ENCODE data around the gene FOXL3.

Gene FOXL3

DNA sequence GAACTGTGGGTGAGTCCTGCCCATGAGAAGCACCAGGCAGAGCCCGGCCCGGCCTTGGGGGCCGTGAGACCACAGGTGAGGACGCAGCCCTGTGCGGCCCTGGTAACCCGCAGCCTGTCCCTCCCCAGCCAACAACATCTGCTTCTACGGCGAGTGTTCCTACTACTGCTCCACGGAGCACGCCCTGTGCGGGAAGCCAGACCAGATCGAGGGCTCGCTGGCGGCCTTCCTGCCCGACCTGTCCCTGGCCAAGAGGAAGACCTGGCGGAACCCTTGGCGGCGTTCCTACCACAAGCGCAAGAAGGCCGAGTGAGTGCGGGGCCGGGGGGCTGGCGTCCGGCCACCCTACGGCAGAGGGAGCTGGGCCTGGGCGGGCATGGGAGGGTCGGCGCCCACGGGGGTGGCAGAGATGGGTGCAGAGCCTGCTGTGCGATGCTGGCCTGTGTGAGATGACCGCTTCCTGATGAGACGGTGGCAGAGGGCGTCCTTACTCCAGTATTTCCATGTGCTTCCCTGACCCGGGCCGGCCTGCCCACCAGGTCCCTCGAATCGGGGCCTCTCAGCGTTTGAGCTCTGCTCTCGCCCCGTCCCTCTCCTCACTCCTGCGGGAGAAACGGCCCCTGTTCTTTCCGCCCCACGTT is 34.1 kb upstream of the FOXL3 start:
- no peaks in the 10 kb centered on the region for H3K4me1 ChIP-seq (ENCODE audit: control insufficient read depth, insufficient read depth, low read length, poor library complexity, severe bottlenecking)
- no peak overlapping the region for H3K27ac ChIP-seq (ENCODE audit: low read depth, low read length, severe bottlenecking)
- peaks cover 10% of the 10 kb centered on the region for H3K36me3 ChIP-seq (ENCODE audit: control insufficient read depth, insufficient read depth, low read length)
- WGBS, 2 experiments (ENCODE audit: insufficient coverage in 2 of 2): 95% methylated on average over 35 to 42 of the region's 44 CpGs
- H3K4me3 ChIP-seq (ENCODE audit: extremely low read depth, insufficient read depth, low read length, poor library complexity, severe bottlenecking): no peak overlapping the region
- H3K9me3 ChIP-seq (ENCODE audit: control insufficient read depth, low read length): peaks cover 10% of the 10 kb centered on the region

DNA sequence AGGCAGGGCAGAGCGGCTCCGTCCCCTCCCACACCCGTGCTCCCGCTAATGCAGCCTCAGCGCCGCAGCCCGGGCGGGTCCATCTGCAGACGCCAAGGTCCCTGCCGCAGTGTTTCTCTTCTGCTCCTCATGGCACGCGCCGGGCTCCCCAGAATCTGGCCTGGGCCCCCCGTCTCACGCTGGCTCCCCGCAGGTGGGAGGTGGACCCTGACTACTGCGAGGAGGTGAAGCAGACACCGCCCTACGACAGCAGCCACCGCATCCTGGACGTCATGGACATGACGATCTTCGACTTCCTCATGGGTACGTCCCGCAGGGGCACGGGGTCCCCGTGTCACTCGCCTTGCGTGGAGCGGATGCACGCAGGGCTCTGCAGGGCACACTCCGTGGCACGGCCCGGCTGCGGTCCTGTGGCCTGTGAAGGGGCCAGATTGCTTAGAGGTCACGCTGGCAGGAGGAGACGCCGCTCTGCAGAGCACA is 33.5 kb upstream of the FOXL3 start:
- Histone ChIP-seq H3K9me3 (ENCODE audit: control insufficient read depth, low read length) (peaks cover 14% of the 10 kb centered on the region), H3K4me3 (ENCODE audit: extremely low read depth, insufficient read depth, low read length, poor library complexity, severe bottlenecking) (no peak overlapping the region), H3K27ac (ENCODE audit: low read depth, low read length, severe bottlenecking) (no peak overlapping the region), H3K36me3 (ENCODE audit: control insufficient read depth, insufficient read depth, low read length) (peaks cover 10% of the 10 kb centered on the region), H3K4me1 (ENCODE audit: control insufficient read depth, insufficient read depth, low read length, poor library complexity, severe bottlenecking) (no peaks in the 10 kb centered on the region)
- whole genome bisulfite sequencing, 2 experiments (ENCODE audit: insufficient coverage in 2 of 2): 92 to 98% methylated on average over 32 to 38 of the region's 38 CpGs

DNA sequence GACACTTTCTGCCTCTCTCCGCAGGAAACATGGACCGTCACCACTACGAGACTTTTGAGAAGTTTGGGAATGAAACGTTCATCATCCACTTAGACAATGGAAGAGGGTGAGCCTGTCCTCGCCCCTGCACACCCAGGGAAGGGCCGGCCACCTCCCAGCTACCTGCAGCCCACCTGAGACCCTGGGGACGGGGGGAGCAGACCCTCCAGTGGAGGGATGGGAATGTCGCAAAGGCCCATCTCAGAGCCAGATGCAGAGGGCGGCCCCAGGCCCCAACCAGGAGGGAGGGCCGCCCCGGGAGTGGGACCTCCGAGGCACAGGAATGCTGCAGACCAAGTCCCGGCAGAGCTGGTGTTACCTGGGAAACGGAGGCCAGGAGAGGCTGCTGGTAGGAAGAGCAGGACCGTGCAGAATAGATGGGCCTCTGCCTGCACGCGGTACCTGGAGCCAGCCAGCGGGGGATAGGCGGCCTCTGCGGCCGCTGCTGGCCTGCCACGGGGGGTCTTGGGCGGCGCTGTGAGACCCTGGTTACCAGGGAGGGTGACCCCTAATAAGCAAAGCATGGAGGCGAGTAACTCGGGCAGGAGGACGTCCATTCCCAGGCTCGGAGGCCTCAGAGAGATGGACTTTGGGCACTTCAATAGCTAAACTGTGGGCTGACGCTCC is 32.9 kb upstream of the FOXL3 start:
- H3K9me3 ChIP-seq (ENCODE audit: control insufficient read depth, low read length): peaks cover 20% of the 10 kb centered on the region
- H3K27ac ChIP-seq (ENCODE audit: low read depth, low read length, severe bottlenecking): no peak overlapping the region
- H3K4me3 ChIP-seq (ENCODE audit: extremely low read depth, insufficient read depth, low read length, poor library complexity, severe bottlenecking): no peak overlapping the region
- 95 to 96% methylated on average over 21 to 25 of the region's 29 CpGs for WGBS, 2 experiments (ENCODE audit: insufficient coverage in 2 of 2)
- peaks cover 10% of the 10 kb centered on the region for H3K36me3 ChIP-seq (ENCODE audit: control insufficient read depth, insufficient read depth, low read length)
- no peaks in the 10 kb centered on the region for H3K4me1 ChIP-seq (ENCODE audit: control insufficient read depth, insufficient read depth, low read length, poor library complexity, severe bottlenecking)

DNA sequence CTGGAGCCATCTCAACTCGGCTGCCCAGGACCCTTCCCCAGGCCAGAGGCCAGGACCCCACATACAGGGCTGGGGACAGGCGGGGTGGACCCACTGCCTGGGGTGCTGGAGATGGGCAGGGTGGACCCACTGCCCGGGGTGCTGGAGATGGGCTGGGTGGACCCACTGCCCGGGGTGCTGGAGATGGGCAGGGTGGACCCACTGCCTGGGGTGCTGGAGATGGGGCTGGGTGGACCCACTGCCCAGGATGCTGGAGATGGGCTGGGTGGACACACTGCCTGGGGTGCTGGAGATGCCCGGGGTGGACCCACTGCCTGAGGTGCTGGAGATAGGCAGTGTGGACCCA is 32.4 kb upstream of the FOXL3 start:
- no peak overlapping the region for H3K4me3 ChIP-seq (ENCODE audit: extremely low read depth, insufficient read depth, low read length, poor library complexity, severe bottlenecking)
- H3K9me3 ChIP-seq (ENCODE audit: control insufficient read depth, low read length): peaks cover 25% of the 10 kb centered on the region
- 88 to 100% methylated on average over 2 to 3 of the region's 5 CpGs for WGBS, 2 experiments (ENCODE audit: insufficient coverage in 2 of 2)
- H3K4me1 ChIP-seq (ENCODE audit: control insufficient read depth, insufficient read depth, low read length, poor library complexity, severe bottlenecking): no peaks in the 10 kb centered on the region
- no peak overlapping the region for H3K27ac ChIP-seq (ENCODE audit: low read depth, low read length, severe bottlenecking)
- H3K36me3 ChIP-seq (ENCODE audit: control insufficient read depth, insufficient read depth, low read length): peaks cover 10% of the 10 kb centered on the region

DNA sequence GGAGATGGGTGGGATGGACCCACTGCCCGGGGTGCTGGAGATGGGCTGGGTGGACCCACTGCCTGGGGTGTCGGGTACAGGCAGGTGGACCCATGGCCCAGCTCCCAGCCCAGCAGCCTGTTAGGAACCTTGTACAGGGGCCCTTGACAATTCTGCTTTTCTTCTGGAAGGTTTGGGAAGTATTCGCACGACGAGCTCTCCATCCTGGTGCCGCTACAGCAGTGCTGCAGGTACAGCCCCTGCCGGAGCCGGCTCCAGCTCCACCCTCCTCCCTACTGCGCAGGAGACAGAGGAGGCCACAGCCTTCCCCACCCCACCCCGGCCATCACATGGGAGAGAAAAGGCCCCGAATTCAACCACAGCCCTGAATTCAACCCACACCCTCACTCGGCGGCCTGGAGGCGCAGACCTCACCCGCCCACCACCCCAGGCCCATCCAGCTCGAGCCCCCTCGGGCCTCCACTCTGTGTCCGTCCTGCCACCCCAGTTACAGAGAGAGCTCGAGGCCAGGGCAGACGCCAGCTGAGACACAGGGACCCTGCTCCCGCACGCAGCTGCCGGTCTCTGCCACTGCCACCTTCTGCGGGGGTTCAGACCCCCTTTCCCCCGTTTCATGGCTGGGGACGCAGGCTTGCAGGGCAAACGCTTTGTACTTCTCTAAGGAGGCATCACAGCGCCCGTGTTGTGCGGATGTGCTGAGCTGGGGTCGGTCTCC is 31.3 kb upstream of the FOXL3 start:
- Histone ChIP-seq H3K27ac (ENCODE audit: low read depth, low read length, severe bottlenecking) (no peak overlapping the region), H3K4me3 (ENCODE audit: extremely low read depth, insufficient read depth, low read length, poor library complexity, severe bottlenecking) (no peak overlapping the region), H3K9me3 (ENCODE audit: control insufficient read depth, low read length) (peaks cover 27% of the 10 kb centered on the region), H3K36me3 (ENCODE audit: control insufficient read depth, insufficient read depth, low read length) (peaks cover 10% of the 10 kb centered on the region), H3K4me1 (ENCODE audit: control insufficient read depth, insufficient read depth, low read length, poor library complexity, severe bottlenecking) (no peaks in the 10 kb centered on the region)
- 93 to 95% methylated on average over 22 to 28 of the region's 31 CpGs for WGBS, 2 experiments (ENCODE audit: insufficient coverage in 2 of 2)

DNA sequence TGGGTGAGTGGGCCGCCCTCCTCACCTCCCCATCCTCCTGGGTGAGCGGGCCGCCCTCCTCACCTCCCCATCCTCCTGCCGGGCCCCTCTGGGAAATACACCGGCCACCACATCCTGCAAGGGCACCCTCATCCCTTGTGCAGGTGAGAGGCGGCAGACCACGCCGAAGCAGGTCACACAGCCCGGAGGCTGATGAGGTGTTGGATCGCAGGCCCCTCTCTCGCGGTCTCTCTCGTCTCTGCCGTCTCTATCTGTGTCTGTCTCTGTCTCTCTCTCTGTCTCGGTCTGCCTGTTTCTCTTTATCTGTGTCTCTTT is 30.8 kb upstream of the FOXL3 start:
- Histone ChIP-seq H3K36me3 (ENCODE audit: control insufficient read depth, insufficient read depth, low read length) (peaks cover 10% of the 10 kb centered on the region), H3K9me3 (ENCODE audit: control insufficient read depth, low read length) (peaks cover 27% of the 10 kb centered on the region), H3K27ac (ENCODE audit: low read depth, low read length, severe bottlenecking) (no peak overlapping the region), H3K4me1 (ENCODE audit: control insufficient read depth, insufficient read depth, low read length, poor library complexity, severe bottlenecking) (no peaks in the 10 kb centered on the region), H3K4me3 (ENCODE audit: extremely low read depth, insufficient read depth, low read length, poor library complexity, severe bottlenecking) (no peak overlapping the region)
- 88 to 91% methylated on average over 15 of the region's 15 CpGs for WGBS, 2 experiments (ENCODE audit: insufficient coverage in 2 of 2)

DNA sequence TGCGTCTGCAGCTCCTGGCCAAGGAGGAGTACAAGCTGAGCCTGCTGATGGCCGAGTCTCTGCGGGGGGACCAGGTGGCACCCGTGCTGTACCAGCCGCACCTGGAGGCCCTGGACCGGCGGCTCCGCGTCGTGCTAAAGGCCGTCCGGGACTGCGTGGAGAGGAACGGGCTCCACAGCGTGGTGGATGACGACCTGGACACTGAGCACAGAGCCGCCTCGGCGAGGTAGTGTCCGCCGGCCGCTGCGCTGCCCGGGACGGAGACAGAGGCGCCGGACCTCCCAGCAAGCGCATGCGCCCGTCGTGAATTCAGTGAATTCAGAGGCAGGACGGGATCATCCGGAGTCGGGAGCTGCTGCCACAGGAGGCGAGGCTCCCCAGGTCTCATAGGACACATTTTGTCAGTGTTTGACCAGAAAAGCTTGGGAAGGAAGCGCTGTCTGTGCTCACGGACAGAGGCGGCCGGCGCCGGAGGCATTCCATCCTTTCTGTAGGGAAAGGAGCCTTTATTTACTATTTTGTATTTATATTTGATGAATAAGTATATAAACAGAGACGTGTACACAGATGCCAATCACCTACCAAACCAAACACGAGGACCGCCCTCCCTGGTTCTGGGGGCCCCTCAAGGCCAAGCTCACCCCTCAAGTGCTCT is 30.1 kb upstream of the FOXL3 start:
- 89 to 91% methylated on average over 36 of the region's 44 CpGs for WGBS, 2 experiments (ENCODE audit: insufficient coverage in 2 of 2)
- Histone ChIP-seq H3K36me3 (ENCODE audit: control insufficient read depth, insufficient read depth, low read length) (peaks cover 10% of the 10 kb centered on the region), H3K27ac (ENCODE audit: low read depth, low read length, severe bottlenecking) (no peak overlapping the region), H3K4me1 (ENCODE audit: control insufficient read depth, insufficient read depth, low read length, poor library complexity, severe bottlenecking) (no peaks in the 10 kb centered on the region), H3K9me3 (ENCODE audit: control insufficient read depth, low read length) (peaks cover 27% of the 10 kb centered on the region), H3K4me3 (ENCODE audit: extremely low read depth, insufficient read depth, low read length, poor library complexity, severe bottlenecking) (no peak overlapping the region)

DNA sequence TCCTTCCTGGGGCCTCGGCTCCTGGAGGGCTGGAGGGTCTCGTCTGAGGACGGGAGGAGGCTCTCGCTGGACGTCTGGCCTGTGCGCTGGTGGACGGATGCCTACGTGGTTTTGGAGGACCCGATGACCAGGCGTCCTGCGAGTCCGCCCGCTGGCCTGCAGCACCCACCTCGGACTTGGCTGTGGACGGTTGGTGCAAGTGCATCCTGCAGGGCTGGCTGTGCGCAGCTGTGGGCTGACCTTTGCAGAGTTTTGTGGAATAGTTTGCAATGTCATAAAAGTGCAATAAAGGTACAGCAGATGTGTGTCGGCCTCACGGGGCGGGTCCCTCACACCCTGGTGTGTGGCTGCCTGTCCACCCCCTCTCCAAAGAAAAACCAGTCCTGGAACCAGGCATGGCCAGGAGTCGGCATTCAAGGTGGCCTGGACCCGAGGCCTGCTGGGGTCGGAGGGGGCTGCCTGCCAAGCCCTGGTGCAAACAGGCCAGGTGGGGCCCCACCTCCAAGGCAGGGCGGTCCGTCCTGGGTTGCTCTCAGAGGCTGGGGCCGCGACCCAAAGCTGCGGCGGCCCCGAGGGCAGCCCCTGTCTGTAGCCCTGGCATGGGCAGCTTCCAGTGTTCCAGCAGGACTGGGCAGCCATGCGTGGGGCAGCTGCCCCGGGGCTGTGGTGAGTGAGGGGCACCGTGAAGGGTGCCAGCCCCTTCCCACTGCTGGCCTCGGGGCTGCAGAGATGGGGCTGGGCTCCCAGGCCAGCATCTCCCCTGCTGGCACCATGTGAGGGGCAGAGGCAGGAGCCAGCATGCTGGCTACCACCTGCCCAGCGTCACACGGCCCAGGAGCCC is 29.3 kb upstream of the FOXL3 start:
- 88 to 90% methylated on average over 30 to 32 of the region's 35 CpGs for WGBS, 2 experiments (ENCODE audit: insufficient coverage in 2 of 2)
- Histone ChIP-seq H3K4me1 (ENCODE audit: control insufficient read depth, insufficient read depth, low read length, poor library complexity, severe bottlenecking) (no peaks in the 10 kb centered on the region), H3K9me3 (ENCODE audit: control insufficient read depth, low read length) (peaks cover 27% of the 10 kb centered on the region), H3K4me3 (ENCODE audit: extremely low read depth, insufficient read depth, low read length, poor library complexity, severe bottlenecking) (no peak overlapping the region), H3K27ac (ENCODE audit: low read depth, low read length, severe bottlenecking) (no peak overlapping the region), H3K36me3 (ENCODE audit: control insufficient read depth, insufficient read depth, low read length) (peaks cover 10% of the 10 kb centered on the region)

DNA sequence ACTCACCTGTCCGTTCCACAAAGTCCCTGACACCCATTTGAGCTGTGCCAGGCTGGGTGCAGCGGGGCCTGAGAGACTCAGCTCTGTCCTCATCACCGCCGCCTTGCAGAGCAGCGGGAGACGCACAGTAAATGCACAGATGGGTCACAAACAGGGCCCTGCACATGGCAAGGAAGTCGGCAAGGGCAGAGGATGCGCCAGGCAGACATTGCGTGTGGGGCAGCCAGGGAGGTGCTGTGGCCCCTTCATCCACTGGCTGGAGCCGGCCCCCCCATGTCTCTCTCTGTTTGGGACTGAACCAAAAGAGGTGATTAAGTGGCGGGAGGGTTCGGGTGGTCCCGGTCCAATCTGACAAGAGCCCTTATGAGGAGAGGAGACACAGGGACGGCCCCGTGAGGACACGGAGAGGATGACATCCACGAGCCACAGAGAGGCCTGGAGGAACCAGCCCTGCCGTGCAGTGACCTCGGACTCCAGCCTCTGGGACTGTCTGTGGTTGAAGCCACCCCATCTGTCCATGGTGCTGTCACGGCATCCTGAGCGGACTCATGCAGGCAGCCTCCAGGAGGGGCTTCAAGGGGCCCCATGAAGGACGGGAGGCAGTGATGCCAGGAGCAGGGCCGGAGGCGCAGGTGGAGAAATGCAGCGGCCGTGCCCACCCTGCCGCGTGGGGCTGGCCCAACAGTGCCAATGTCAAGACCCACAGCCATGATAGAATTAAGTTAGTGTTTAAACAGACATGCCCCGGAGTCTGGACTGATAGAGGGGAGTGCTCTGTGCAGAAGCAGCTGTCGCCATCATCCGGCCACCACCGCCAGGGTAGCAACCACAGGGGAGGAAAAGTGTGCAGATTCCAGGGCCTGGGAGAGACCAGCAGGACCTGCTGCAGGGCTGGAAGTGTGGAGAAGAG is 28.4 kb upstream of the FOXL3 start:
- Histone ChIP-seq H3K4me3 (ENCODE audit: extremely low read depth, insufficient read depth, low read length, poor library complexity, severe bottlenecking) (no peak overlapping the region), H3K9me3 (ENCODE audit: control insufficient read depth, low read length) (peaks cover 26% of the 10 kb centered on the region), H3K27ac (ENCODE audit: low read depth, low read length, severe bottlenecking) (no peak overlapping the region), H3K4me1 (ENCODE audit: control insufficient read depth, insufficient read depth, low read length, poor library complexity, severe bottlenecking) (no peaks in the 10 kb centered on the region), H3K36me3 (ENCODE audit: control insufficient read depth, insufficient read depth, low read length) (peaks cover 10% of the 10 kb centered on the region)
- 89 to 91% methylated on average over 32 of the region's 32 CpGs for WGBS, 2 experiments (ENCODE audit: insufficient coverage in 2 of 2)

Data from mesodermal cell (in vitro differentiated cells).